NB4 (cell line): ENCODE data around the gene MRPS9.

Experiments
- MYC ChIP-seq: IDR thresholded peaks from 2 replicates; pipeline ENCODE4 v1.6.1; 2011; ENCODE audit warnings: low read depth, low read length
- TF ChIP-seq, protein P1 (sequence below): IDR thresholded peaks from one replicate; pipeline ENCODE4 v1.5.1; 2012; ENCODE audit warnings: low read depth, low read length

DNA sequence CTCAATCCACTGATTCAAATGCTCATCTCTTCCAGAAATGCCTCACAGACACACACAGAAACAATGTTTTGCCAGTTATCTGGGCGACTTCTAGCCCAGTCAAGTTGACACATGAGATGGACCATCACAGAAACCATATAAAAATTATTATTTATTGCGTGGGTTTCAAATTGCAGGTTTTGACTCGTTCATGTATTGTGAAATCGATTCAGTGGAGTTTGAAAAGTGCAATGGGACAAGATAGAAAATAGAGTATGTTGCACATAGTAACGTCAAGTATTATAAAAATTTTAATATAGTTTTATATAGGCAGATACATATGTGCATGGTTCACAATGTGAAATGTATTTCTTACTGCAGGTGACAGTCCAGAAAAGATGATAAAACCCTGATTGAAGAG is 100.8 kb downstream of the MRPS9 start:
- TF ChIP-seq, protein P1, sequence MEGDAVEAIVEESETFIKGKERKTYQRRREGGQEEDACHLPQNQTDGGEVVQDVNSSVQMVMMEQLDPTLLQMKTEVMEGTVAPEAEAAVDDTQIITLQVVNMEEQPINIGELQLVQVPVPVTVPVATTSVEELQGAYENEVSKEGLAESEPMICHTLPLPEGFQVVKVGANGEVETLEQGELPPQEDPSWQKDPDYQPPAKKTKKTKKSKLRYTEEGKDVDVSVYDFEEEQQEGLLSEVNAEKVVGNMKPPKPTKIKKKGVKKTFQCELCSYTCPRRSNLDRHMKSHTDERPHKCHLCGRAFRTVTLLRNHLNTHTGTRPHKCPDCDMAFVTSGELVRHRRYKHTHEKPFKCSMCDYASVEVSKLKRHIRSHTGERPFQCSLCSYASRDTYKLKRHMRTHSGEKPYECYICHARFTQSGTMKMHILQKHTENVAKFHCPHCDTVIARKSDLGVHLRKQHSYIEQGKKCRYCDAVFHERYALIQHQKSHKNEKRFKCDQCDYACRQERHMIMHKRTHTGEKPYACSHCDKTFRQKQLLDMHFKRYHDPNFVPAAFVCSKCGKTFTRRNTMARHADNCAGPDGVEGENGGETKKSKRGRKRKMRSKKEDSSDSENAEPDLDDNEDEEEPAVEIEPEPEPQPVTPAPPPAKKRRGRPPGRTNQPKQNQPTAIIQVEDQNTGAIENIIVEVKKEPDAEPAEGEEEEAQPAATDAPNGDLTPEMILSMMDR: no peak
- no peak for TF ChIP-seq MYC
